ENCODE measurements around the gene P3R3URF.

GRCh38 chr1:46157916-46158311 is 18.4 kb downstream of the P3R3URF start:
- TF ChIP-seq CTCF (IDR thresholded peaks at IDR 0.05) (no peak), POLR2A (IDR thresholded peaks at IDR 0.05; ENCODE audit: low read depth) (no peak)

All from esophagus muscularis mucosa (tissue), 3 donors.